Measurements from ENCODE around the gene ALG12. TPM values are rescaled to one million over a fixed set of nuclear protein-coding genes. Genes with fewer than 3 reads are reported as not detected.
"Not testable (repeated sequence)": the region's sequence is repeated elsewhere in the genome, so short reads cannot be mapped to it uniquely, and the experiment has no call there.

The ALG12 gene
- total and polyA plus RNA-seq, 11 donors, result 9.1 to 26.8 (median 15.0) TPM

DNA sequence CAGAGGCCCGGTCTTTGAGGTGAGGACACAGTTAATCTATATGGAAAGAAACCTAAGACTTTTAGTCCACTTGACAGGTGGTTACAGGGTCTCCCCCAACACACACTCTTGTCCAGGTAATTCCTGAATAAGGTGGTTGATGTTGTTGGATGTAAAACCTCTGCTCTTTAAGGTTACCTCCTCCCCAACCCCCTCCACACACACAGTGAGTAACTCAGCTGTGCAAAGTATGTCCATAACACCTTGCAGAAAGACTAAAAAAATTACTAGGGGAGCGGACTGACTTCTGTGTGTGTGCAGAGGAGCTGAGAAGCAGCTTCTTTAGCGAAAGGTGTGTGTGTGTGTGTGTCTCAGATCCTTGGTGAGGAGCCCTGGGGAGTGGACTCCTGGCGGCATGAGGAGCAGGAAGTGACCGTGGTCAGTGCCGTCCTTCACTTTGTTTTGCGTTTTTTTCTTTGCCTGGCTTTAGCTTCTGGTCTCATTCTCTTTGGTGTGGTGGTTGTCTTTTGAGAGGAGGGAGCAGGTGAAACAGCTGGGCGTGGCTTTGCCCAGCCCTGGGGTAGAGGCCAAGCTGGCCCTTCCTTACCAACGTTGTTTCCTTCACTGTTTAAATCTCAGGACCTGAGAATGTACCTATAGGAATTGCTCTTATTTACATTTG lies 62.9 kb downstream of the ALG12 start:
- intact Hi-C loops (cut with DNase I), result loop anchor here in 4 of 10 donors (2.0 to 10.0 kb wide), 4 partner anchors 59 to 62 kb away; partner anchors contain the start of genes ALG12 (in 3 of the 4) and CRELD2 (in 3 of the 4)

DNA sequence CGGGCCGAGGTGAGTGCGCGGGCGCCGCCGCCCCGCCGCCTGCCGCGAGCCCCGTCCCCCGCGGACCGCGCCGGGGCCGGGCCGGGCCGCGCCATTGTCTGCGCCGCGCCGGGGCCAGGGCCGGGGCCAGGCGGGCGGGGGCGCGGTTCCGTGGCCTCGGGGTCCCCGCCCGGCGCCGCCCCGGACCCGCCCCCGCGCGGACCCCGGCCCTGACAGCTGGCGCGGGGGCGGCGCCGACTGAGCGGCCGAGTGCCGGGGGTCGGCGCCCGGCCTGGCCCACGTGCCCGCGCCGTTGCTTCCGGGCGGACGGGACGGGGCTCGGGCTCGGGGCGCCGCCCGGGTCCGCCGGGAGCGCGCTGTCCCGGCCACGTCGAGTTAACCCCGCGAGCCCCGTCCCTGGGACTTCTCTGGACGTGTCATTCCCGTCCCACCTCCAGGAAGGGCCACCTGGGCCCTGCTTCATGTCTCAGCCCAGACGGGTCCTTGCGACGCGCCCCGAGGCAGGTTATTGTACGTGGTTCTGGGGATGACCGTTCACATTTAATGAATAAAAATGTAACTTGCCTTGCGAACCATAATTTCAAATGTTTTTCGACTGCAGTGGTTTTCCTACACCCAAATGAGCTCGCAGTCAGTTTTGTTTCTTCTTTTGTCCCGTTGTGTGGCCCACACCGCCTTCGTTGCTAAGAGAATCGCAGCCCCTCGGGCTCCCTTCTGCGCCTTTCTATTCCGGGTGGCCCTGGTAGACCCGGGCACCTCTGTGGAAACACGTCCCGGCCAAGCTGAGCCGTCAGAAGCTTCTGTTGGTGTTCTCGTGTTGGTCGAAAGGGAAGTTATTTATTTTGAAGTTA lies 64.0 kb downstream of the ALG12 start:
- peak in 4 of 5 donors; percentile 23 to 50 (median 41) for DNase-seq
- peak overlapping the region in 11 of 12 donors; percentile 33 to 80 (median 65) for H3K27ac ChIP-seq
- no peak for ATAC-seq

More for the DNA sequence above, 62.9 kb downstream of the ALG12 start:
- 54 to 61% (median 57%) methylated on average over 9 of the region's 9 CpGs for WGBS, 4 donors
- ATAC-seq (no peak), DNase-seq (no peak)
- no peak overlapping the region for H3K27ac ChIP-seq
- H3K27me3 ChIP-seq, result peaks cover 0 to 5% (median 1%) of the 10 kb centered on the region in 9 donors
- no peaks in the 10 kb centered on the region for H3K9me3 ChIP-seq
- H3K4me3 ChIP-seq, result peak overlapping the region in 5 of 12 donors; percentile 68 to 95 (median 73)
- peaks cover 0 to 30% (median 16%) of the 10 kb centered on the region in 12 donors for H3K4me1 ChIP-seq
- peaks cover 0 to 3% (median 0%) of the 10 kb centered on the region in 9 donors for H3K36me3 ChIP-seq
- TF ChIP-seq POLR2A (IDR thresholded peaks at IDR 0.05), result no peak
- TF ChIP-seq, protein P1, sequence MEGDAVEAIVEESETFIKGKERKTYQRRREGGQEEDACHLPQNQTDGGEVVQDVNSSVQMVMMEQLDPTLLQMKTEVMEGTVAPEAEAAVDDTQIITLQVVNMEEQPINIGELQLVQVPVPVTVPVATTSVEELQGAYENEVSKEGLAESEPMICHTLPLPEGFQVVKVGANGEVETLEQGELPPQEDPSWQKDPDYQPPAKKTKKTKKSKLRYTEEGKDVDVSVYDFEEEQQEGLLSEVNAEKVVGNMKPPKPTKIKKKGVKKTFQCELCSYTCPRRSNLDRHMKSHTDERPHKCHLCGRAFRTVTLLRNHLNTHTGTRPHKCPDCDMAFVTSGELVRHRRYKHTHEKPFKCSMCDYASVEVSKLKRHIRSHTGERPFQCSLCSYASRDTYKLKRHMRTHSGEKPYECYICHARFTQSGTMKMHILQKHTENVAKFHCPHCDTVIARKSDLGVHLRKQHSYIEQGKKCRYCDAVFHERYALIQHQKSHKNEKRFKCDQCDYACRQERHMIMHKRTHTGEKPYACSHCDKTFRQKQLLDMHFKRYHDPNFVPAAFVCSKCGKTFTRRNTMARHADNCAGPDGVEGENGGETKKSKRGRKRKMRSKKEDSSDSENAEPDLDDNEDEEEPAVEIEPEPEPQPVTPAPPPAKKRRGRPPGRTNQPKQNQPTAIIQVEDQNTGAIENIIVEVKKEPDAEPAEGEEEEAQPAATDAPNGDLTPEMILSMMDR (IDR thresholded peaks at IDR 0.05), result no peak

DNA sequence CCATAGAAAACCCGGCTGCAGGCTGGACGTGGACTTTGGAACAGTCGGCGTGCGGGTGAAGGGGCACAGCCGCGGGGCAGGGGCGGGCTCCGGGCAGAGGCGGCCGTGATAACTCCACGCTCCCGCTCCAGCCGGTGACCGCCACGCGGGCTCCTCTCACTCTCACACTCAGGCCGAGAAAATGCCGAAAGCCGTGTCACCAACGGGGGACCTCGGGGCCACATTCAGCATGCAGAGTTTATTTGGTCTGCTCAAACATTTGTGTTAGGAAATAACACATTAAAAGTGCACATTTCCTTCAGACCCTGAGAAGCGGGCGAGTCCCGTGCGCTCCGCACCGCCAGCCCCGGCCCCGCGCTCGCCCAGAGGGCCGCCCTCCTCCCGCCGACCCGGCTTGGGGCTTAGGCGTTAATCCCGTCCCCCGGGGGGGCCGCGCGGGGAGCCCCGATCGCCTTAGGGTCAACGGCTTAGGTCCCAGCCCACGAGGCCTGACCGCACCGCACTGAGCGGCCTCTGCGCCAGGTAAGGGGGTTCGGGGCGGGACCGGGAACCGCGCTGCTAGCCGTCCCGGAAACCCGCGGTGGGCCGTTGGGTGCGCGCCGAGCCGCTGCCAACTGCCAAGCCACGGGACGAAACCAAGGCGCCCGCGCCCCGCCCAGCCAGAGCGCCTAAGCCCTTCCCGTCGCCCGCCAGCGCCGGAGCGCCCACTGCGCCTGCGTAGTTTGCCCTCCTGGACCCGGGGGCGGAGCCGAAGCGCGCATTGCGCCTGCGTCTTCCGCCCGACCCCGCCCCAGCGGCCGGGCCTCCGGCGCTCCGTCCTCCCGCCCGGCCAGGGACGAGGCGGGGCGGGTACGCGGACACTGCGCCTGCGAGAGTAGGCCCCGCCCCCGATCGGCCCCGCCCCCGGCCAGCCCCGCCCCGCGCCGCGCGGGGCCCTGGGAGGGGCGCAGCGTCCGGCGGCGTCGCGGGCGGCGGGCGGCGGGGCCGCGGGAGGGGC lies 65.0 kb downstream of the ALG12 start, which contains the start of gene ZBED4:
ZBED4 (plus strand) TSS at position 947 of the 997 bp plus-strand sequence. CDS start 29,819 bp downstream, outside the sequence.
- WGBS, 4 donors, result 0 to 1% (median 1%) methylated on average over 25 to 127 of the region's 127 CpGs
- H3K27me3 ChIP-seq, result peaks cover 15 to 26% (median 23%) of the 10 kb centered on the region in 9 donors
- intact Hi-C loops (cut with DNase I), result loop anchor here in 4 of 10 donors (2.0 to 10.0 kb wide), 6 partner anchors 24 to 66 kb away; partner anchors contain the start of genes ALG12 (in 3 of the 4) and CRELD2 (in 3 of the 4)
- H3K4me1 ChIP-seq, result peaks cover 8 to 48% (median 30%) of the 10 kb centered on the region in 12 donors
- H3K4me3 ChIP-seq, result peak within 1 kb of the TSS; percentile 63 to 95 (median 85)
- ATAC-seq (peak; percentile 94 to 96 (median 96)), DNase-seq (peak; percentile 97 to 100 (median 98))
- TF ChIP-seq, protein P1 (IDR thresholded peaks at IDR 0.05), result no peak
- TF ChIP-seq POLR2A (IDR thresholded peaks at IDR 0.05), result peak; percentile 12 to 88
- H3K9me3 ChIP-seq, result no peaks in the 10 kb centered on the region
- H3K36me3 ChIP-seq, result peaks cover 0 to 3% (median 0%) of the 10 kb centered on the region in 9 donors
- peak within 1 kb of the TSS; percentile 79 to 97 (median 95) for H3K27ac ChIP-seq

More for the DNA sequence above, 64.0 kb downstream of the ALG12 start:
- WGBS, 4 donors, result 1 to 2% (median 1%) methylated on average over 37 to 101 of the region's 101 CpGs
- H3K27me3 ChIP-seq, result peaks cover 7 to 16% (median 13%) of the 10 kb centered on the region in 9 donors
- peaks cover 0 to 3% (median 0%) of the 10 kb centered on the region in 9 donors for H3K36me3 ChIP-seq
- no peak for TF ChIP-seq POLR2A (IDR thresholded peaks at IDR 0.05)
- H3K4me1 ChIP-seq, result peaks cover 6 to 38% (median 24%) of the 10 kb centered on the region in 12 donors
- peak overlapping the region; percentile 48 to 95 (median 69) for H3K4me3 ChIP-seq
- no peaks in the 10 kb centered on the region for H3K9me3 ChIP-seq
- intact Hi-C loops (cut with DNase I), result loop anchor here in 4 of 10 donors (2.0 to 10.0 kb wide), 7 partner anchors 25 to 65 kb away; partner anchors contain the start of genes ALG12 (in 3 of the 4) and CRELD2 (in 3 of the 4)

DNA sequence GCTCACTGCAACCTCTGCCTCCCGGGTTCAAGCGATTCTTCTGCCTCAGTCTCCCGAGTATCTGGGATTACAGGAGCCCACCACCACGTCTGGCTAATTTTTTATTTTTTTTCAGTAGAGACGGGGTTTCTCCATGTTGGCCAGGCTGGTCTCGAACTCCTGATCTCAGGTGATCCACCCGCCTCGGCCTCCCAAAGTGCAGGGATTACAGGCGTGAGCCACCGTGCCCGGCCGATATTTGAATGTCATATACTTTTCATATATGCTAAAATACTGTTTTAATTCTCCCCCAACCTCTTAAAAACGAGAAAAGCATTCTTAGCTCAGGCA lies 65.7 kb downstream of the ALG12 start:
- H3K27ac ChIP-seq, result peak overlapping the region in 9 of 12 donors; percentile 91 to 97 (median 95)
- H3K36me3 ChIP-seq, ATAC-seq, H3K9me3 ChIP-seq, DNase-seq: not testable (repeated sequence)
- peaks cover 22 to 33% (median 27%) of the 10 kb centered on the region in 9 donors for H3K27me3 ChIP-seq
- 60 to 73% (median 67%) methylated on average over 13 of the region's 13 CpGs for WGBS, 4 donors
- intact Hi-C loops (cut with DNase I), result loop anchor here in 4 of 10 donors (2.0 to 10.0 kb wide), 6 partner anchors 24 to 66 kb away; partner anchors contain the start of genes ALG12 (in 3 of the 4) and CRELD2 (in 3 of the 4)
- H3K4me1 ChIP-seq, result peaks cover 8 to 51% (median 30%) of the 10 kb centered on the region in 12 donors
- peak overlapping the region in 11 of 12 donors; percentile 62 to 90 (median 83) for H3K4me3 ChIP-seq
